Fibroblast of lung (primary cell): ENCODE measurements around the gene FAM216A. TPM values are rescaled to one million over a fixed set of nuclear protein-coding genes. Genes with fewer than 3 reads are reported as not detected.

Experiments used
- DNase-seq, 2 donors: peaks; one replicate each; pipeline versions ENCODE4 v3.0.0 to v3.0.0-alpha.2; 2010; ENCODE audit warnings: low read depth in 2 of 2
- H2AFZ ChIP-seq: 2 replicates; pipeline ENCODE4 v1.5.1; 2012; ENCODE audit warnings: low read length, control low read depth, inconsistent platforms
- H3K27ac ChIP-seq: 2 replicates; pipeline ENCODE4 v1.5.1; 2011; ENCODE audit warnings: low read length, control low read depth; ENCODE audit not compliant: insufficient read depth
- H3K27me3 ChIP-seq: 2 replicates; pipeline ENCODE4 v1.5.1; 2011; ENCODE audit warnings: mild to moderate bottlenecking, low read length; ENCODE audit not compliant: control insufficient read depth, insufficient read depth
- H3K36me3 ChIP-seq: 2 replicates; pipeline ENCODE4 v1.5.1; 2011; ENCODE audit warnings: low read length; ENCODE audit not compliant: control insufficient read depth, insufficient read depth
- H3K4me1 ChIP-seq: 2 replicates; pipeline ENCODE4 v1.5.1; 2011; ENCODE audit warnings: low read length; ENCODE audit not compliant: control insufficient read depth, insufficient read depth; ENCODE audit errors: extremely low read depth
- H3K4me2 ChIP-seq: 2 replicates; pipeline ENCODE4 v1.5.1; 2011; ENCODE audit warnings: low read length, control low read depth; ENCODE audit not compliant: insufficient read depth; ENCODE audit errors: extremely low read depth
- H3K4me3 ChIP-seq, 4 experiments: fragments of 200-600 bp in 1 of 4; sonication (generic) in 1 of 4; replicated peaks in 1 of 4; 2 replicates each; pipeline ENCODE4 v1.5.1; 2011 to 2016; ENCODE audit warnings: low read length in 4 of 4, low read depth in 3 of 4, mild to moderate bottlenecking in 3 of 4, control low read depth in 2 of 4, inconsistent platforms in 1 of 4, mixed read lengths in 1 of 4; ENCODE audit not compliant: insufficient read depth in 1 of 4; ENCODE audit errors: control extremely low read depth in 1 of 4
- H3K79me2 ChIP-seq: 2 replicates; pipeline ENCODE4 v1.5.1; 2012; ENCODE audit warnings: mild to moderate bottlenecking, low read length, inconsistent platforms; ENCODE audit not compliant: control insufficient read depth, insufficient read depth
- H3K9ac ChIP-seq: 2 replicates; pipeline ENCODE4 v1.5.1; 2011; ENCODE audit warnings: mild to moderate bottlenecking, low read length, control low read depth; ENCODE audit not compliant: insufficient read depth
- H3K9me3 ChIP-seq: 2 replicates; pipeline ENCODE4 v1.5.1; 2012; ENCODE audit warnings: low read depth, low read length; ENCODE audit not compliant: control insufficient read depth, insufficient read depth
- H4K20me1 ChIP-seq: 2 replicates; pipeline ENCODE4 v1.5.1; 2011; ENCODE audit warnings: low read length; ENCODE audit not compliant: control insufficient read depth, insufficient read depth; ENCODE audit errors: extremely low read depth
- EZH2 ChIP-seq: IDR thresholded peaks from 2 replicates; pipeline ENCODE4 v1.5.1; 2012; ENCODE audit warnings: low read length, control low read depth, mild to moderate bottlenecking; ENCODE audit errors: missing control alignments
- polyA plus RNA-seq, 2 donors: library from polyadenylated mRNA; depleted of rRNA in 1 of 2; stranded (reverse) in 1 of 2; unstranded in 1 of 2; fragments of >200 nt; gene quantifications; 2 replicates each; pipeline ENCODE4 v1.2.1, GENCODE V29; 2011 to 2012; ENCODE audit warnings: missing spikeins in 1 of 2
- total RNA-seq: library from RNA; depleted of rRNA; stranded (reverse); fragments of >200 nt; gene quantifications from 2 replicates; pipeline ENCODE4 v1.2.1, GENCODE V29; 2014
- TF ChIP-seq, protein P1 (sequence below), 2 donors: IDR thresholded peaks in 1 of 2; conservative IDR thresholded peaks in 1 of 2; 1 replicate in 1 of 2; 2 replicates in 1 of 2; pipeline ENCODE4 v1.5.1; 2011 to 2012; ENCODE audit warnings: low read length in 2 of 2, control low read depth in 1 of 2, inconsistent platforms in 1 of 2, low read depth in 1 of 2, mild to moderate bottlenecking in 1 of 2

The FAM216A gene
- total and polyA plus RNA-seq, 2 donors (not counting 1 experiment from before 2014, with no cell fraction given), result 16.5 to 20.2 TPM

DNA sequence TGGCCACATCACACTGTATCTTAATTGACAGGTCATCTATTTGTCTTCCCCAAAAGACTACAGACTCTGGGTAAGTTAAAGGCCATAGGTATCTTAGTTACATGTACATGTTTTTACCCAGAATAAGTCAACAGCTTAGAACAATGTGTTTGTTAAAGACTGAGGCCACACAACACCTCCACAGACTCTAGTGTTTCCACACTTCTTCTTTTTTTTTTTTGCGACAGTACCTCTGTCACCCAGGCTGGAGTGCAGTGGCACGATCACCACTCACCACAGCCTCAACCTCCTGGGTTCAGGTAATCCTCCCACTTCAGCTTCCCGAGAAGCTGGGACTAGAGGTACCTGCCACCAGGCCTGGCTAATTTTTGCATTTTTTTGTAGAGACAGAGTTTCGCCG is 1.9 kb upstream of the FAM216A start:
- no peak overlapping the region for H3K4me3 ChIP-seq
- H3K27ac ChIP-seq, result no peak overlapping the region
- no peaks in the 10 kb centered on the region for H3K27me3 ChIP-seq
- TF ChIP-seq, protein P1, sequence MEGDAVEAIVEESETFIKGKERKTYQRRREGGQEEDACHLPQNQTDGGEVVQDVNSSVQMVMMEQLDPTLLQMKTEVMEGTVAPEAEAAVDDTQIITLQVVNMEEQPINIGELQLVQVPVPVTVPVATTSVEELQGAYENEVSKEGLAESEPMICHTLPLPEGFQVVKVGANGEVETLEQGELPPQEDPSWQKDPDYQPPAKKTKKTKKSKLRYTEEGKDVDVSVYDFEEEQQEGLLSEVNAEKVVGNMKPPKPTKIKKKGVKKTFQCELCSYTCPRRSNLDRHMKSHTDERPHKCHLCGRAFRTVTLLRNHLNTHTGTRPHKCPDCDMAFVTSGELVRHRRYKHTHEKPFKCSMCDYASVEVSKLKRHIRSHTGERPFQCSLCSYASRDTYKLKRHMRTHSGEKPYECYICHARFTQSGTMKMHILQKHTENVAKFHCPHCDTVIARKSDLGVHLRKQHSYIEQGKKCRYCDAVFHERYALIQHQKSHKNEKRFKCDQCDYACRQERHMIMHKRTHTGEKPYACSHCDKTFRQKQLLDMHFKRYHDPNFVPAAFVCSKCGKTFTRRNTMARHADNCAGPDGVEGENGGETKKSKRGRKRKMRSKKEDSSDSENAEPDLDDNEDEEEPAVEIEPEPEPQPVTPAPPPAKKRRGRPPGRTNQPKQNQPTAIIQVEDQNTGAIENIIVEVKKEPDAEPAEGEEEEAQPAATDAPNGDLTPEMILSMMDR (conservative IDR thresholded peaks at IDR 0.05 in 1 of 2, IDR thresholded peaks at IDR 0.05 in 1 of 2; ENCODE audit: low read depth in 1 of 2, low read length in 2 of 2), result no peak
- TF ChIP-seq EZH2, result no peak
- H2AFZ ChIP-seq, result no peak overlapping the region
- H3K9ac ChIP-seq, result no peak overlapping the region
- no peaks in the 10 kb centered on the region for H4K20me1 ChIP-seq
- no peaks in the 10 kb centered on the region for H3K9me3 ChIP-seq
- no peak for DNase-seq
- H3K4me1 ChIP-seq, result peaks cover 3% of the 10 kb centered on the region
- peak overlapping the region; percentile 91 for H3K4me2 ChIP-seq
- H3K36me3 ChIP-seq, result no peaks in the 10 kb centered on the region
- peaks cover 14% of the 10 kb centered on the region for H3K79me2 ChIP-seq

DNA sequence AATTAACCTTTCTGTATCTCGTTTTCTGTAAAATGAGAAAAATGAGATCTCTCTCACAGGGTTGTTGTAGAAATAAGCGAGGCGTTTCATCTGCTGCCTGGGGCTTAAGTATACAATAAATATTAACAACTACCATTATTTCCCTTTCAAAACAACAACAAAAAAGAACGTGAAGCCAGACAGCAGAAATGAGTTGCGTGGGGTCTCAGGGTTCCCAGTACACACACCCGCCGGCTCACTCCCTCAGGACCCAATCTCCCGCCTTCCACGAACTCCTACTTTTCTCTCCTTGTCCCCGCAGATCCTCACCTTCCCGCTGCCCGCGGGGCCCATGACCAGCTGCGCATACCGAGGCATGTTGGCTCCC is 815 bp upstream of the FAM216A start:
- Histone ChIP-seq H3K4me3 (peak overlapping the region; percentile 62 to 92 (median 78)), H3K9ac (peak overlapping the region; percentile 72), H3K79me2 (peaks cover 14% of the 10 kb centered on the region), H3K4me2 (peak overlapping the region; percentile 91), H3K36me3 (no peaks in the 10 kb centered on the region), H3K4me1 (peaks cover 3% of the 10 kb centered on the region), H3K27ac (peak overlapping the region; percentile 97), H2AFZ (peak overlapping the region; percentile 83), H3K27me3 (no peaks in the 10 kb centered on the region), H4K20me1 (no peaks in the 10 kb centered on the region), H3K9me3 (no peaks in the 10 kb centered on the region)
- TF ChIP-seq, protein P1 (conservative IDR thresholded peaks at IDR 0.05 in 1 of 2, IDR thresholded peaks at IDR 0.05 in 1 of 2; ENCODE audit: low read depth in 1 of 2, low read length in 2 of 2), result no peak
- TF ChIP-seq EZH2, result no peak
- DNase-seq, result no peak

DNA sequence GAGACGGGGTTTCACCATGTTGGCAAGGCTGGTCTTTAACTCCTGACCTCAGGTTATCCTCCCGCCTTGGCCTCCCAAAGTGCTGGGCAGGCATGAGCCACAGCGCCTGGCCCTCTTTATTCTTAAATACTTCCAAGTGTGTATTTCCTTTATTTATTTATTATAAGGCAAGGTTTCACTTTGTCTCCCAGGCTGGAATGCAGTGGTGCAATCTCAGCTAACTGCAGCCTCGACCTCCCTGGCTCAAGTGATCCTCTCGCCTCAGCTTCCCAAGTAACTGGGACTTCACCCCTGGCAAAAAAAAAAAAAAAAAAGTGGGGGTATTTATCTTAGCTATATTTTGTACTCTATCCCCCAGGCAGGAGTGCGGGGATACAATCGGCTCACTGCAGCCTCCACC is 6.8 kb downstream of the FAM216A start:
- Histone ChIP-seq H3K36me3 (no peaks in the 10 kb centered on the region), H3K27ac (no peak overlapping the region), H3K4me3 (no peak overlapping the region), H2AFZ (no peak overlapping the region), H3K4me1 (no peaks in the 10 kb centered on the region), H3K4me2 (no peak overlapping the region), H3K9me3 (no peaks in the 10 kb centered on the region), H3K79me2 (no peaks in the 10 kb centered on the region), H3K9ac (no peak overlapping the region), H3K27me3 (no peaks in the 10 kb centered on the region), H4K20me1 (no peaks in the 10 kb centered on the region)
- TF ChIP-seq, protein P1 (conservative IDR thresholded peaks at IDR 0.05 in 1 of 2, IDR thresholded peaks at IDR 0.05 in 1 of 2; ENCODE audit: low read depth in 1 of 2, low read length in 2 of 2), result no peak
- no peak for TF ChIP-seq EZH2
- no peak for DNase-seq
